ENCODE data around the gene ZBTB11.
A peak's percentile ranks its signal among the peaks of the same experiment; 100 is the strongest.
"Not testable (repeated sequence)": the region's sequence is repeated elsewhere in the genome, so short reads cannot be mapped to it uniquely, and the experiment has no call there.

The ZBTB11 gene

DNA sequence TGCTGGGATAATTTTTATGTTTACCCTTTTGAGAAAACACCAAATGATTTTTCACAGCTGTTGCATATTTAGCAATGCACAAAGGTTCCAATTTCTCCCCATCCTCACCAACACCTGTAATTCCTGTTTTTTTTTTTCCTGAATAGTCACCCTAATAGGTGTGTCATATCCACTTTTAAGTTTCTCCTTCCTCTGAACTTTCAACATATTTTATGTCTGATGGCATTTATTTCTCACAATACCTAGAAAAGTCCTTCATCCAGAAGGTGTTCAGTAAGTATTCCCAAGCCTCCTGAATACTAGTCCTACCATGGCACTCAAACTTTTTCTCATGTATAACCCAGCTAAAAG, 8.1 kb upstream of the ZBTB11 start:
- Histone ChIP-seq H3K9ac (peak overlapping the region; percentile 88 to 99 (median 98)), H3K4me3 (peak overlapping the region; percentile 58 to 95 (median 88)), H3K4me2 (peak overlapping the region; percentile 80 to 98 (median 91)), H4K20me1 (peaks cover 52 to 62% (median 58%) of the 10 kb centered on the region in 11 experiments), H3K27me3 (no peaks in the 10 kb centered on the region), H3K4me1 (peaks cover 32 to 78% (median 52%) of the 10 kb centered on the region in 10 experiments), H3K27ac (peak overlapping the region in 10 of 11 experiments; percentile 91 to 98 (median 96); a peak in 21 of 22 replicates), H3K9me3 (replicated peaks in 1 of 11) (no peaks in the 10 kb centered on the region), H3K36me3 (peaks cover 56 to 61% (median 58%) of the 10 kb centered on the region in 11 experiments)
- no peak for TF ChIP-seq Cebpa-rat (IDR thresholded peaks at IDR 0.05)

DNA sequence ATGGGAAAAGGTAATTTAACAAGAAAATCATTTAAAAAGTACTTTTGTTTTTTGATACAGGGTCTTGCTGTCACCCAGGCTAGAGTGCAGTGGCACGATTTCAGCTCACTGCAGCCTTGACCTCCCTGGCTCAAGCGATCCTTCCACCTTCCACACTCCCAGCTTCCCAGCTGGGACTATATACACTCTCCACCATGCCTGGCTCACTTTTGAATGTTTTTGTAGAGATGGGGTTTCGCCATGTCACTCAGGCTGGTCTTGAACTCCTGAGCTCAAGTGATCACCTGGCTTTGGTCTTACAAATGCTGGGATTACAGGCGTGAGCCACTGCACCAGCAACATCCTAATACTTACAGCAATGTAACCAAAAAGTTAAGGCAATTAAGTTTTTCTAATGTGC, 3.5 kb upstream of the ZBTB11 start:
- TF ChIP-seq Cebpa-rat (IDR thresholded peaks at IDR 0.05) = no peak
- Histone ChIP-seq H4K20me1 (peaks cover 52 to 83% (median 74%) of the 10 kb centered on the region in 11 experiments), H3K36me3 (peaks cover 60 to 67% (median 60%) of the 10 kb centered on the region in 11 experiments), H3K4me2 (no peak overlapping the region), H3K9me3 (replicated peaks in 1 of 11) (no peaks in the 10 kb centered on the region), H3K4me3 (no peak overlapping the region), H3K27me3 (no peaks in the 10 kb centered on the region), H3K27ac (no peak overlapping the region), H3K9ac (no peak overlapping the region; a peak in 1 of 22 replicates), H3K4me1 (peaks cover 31 to 59% (median 47%) of the 10 kb centered on the region in 10 experiments)

- H3K4me3 ChIP-seq; H3K4me2 ChIP-seq; H3K9me3 ChIP-seq (replicated peaks in 1 of 11); H3K9ac ChIP-seq; H3K27me3 ChIP-seq; H3K27ac ChIP-seq: not testable (repeated sequence)
- Histone ChIP-seq H4K20me1 (peaks cover 43 to 83% (median 74%) of the 10 kb centered on the region in 11 experiments), H3K36me3 (peaks cover 44 to 51% (median 45%) of the 10 kb centered on the region in 11 experiments), H3K4me1 (peaks cover 35 to 62% (median 49%) of the 10 kb centered on the region in 10 experiments)
Measured at GRCh38 chr3:101678837-101679236, 1.9 kb upstream of the ZBTB11 start.

GRCh38 chr3:101677436-101678286, 729 bp upstream of the ZBTB11 start:
- Histone ChIP-seq H3K36me3 (peaks cover 33 to 50% (median 39%) of the 10 kb centered on the region in 11 experiments), H3K9ac (peak overlapping the region; percentile 40 to 98 (median 67); a peak in 21 of 22 replicates), H3K27ac (peak overlapping the region in 10 of 11 experiments; percentile 3 to 61 (median 37); a peak in 11 of 22 replicates), H4K20me1 (peaks cover 37 to 83% (median 74%) of the 10 kb centered on the region in 11 experiments; a peak in 21 of 22 replicates), H3K27me3 (no peaks in the 10 kb centered on the region), H3K4me1 (peaks cover 33 to 59% (median 41%) of the 10 kb centered on the region in 10 experiments), H3K9me3 (replicated peaks in 1 of 11) (no peaks in the 10 kb centered on the region), H3K4me2 (peak overlapping the region; percentile 76 to 92 (median 86)), H3K4me3 (peak overlapping the region; percentile 57 to 99 (median 93))
- TF ChIP-seq Cebpa-rat (IDR thresholded peaks at IDR 0.05) = no peak

- Histone ChIP-seq H3K27ac (peak overlapping the region; percentile 87 to 97 (median 93)), H3K4me2 (peak overlapping the region; percentile 52 to 90 (median 87)), H3K4me1 (peaks cover 27 to 49% (median 34%) of the 10 kb centered on the region in 10 experiments), H3K9me3 (replicated peaks in 1 of 11) (no peaks in the 10 kb centered on the region), H3K4me3 (peak overlapping the region; percentile 82 to 99 (median 94)), H3K27me3 (no peaks in the 10 kb centered on the region), H3K36me3 (peaks cover 26 to 50% (median 35%) of the 10 kb centered on the region in 11 experiments), H4K20me1 (peaks cover 24 to 83% (median 71%) of the 10 kb centered on the region in 11 experiments; a peak in 21 of 22 replicates), H3K9ac (peak overlapping the region; percentile 91 to 98 (median 95))
- TF ChIP-seq Cebpa-rat (IDR thresholded peaks at IDR 0.05) = no peak
Measured at GRCh38 chr3:101676216-101676764, 642 bp downstream of the ZBTB11 start.

GRCh38 chr3:101675709-101676215, 1.2 kb downstream of the ZBTB11 start:
- Histone ChIP-seq H3K27me3 (no peaks in the 10 kb centered on the region), H3K9ac (peak overlapping the region; percentile 91 to 98 (median 95)), H4K20me1 (peaks cover 19 to 83% (median 66%) of the 10 kb centered on the region in 11 experiments; a peak in 20 of 22 replicates), H3K9me3 (replicated peaks in 1 of 11) (no peaks in the 10 kb centered on the region), H3K36me3 (peaks cover 26 to 50% (median 35%) of the 10 kb centered on the region in 11 experiments), H3K4me3 (peak overlapping the region; percentile 82 to 99 (median 94)), H3K27ac (peak overlapping the region; percentile 87 to 97 (median 93)), H3K4me2 (peak overlapping the region; percentile 73 to 93 (median 87)), H3K4me1 (peaks cover 27 to 46% (median 33%) of the 10 kb centered on the region in 10 experiments)
- TF ChIP-seq Cebpa-rat (IDR thresholded peaks at IDR 0.05) = no peak

- peak overlapping the region; percentile 73 to 93 (median 87) for H3K4me2 ChIP-seq
- H3K9ac ChIP-seq = peak overlapping the region in 10 of 11 experiments; percentile 13 to 98 (median 94); a peak in 15 of 22 replicates
- H4K20me1 ChIP-seq = peaks cover 11 to 78% (median 55%) of the 10 kb centered on the region in 11 experiments; a peak in 20 of 22 replicates
- H3K36me3 ChIP-seq = peaks cover 26 to 50% (median 34%) of the 10 kb centered on the region in 11 experiments
- no peaks in the 10 kb centered on the region for H3K27me3 ChIP-seq
- peaks cover 27 to 44% (median 33%) of the 10 kb centered on the region in 10 experiments for H3K4me1 ChIP-seq
- peak overlapping the region in 6 of 11 experiments; percentile 87 to 94 (median 92); a peak in 8 of 22 replicates for H3K27ac ChIP-seq
- no peak for TF ChIP-seq Cebpa-rat (IDR thresholded peaks at IDR 0.05)
- no peaks in the 10 kb centered on the region for H3K9me3 ChIP-seq (replicated peaks in 1 of 11)
- H3K4me3 ChIP-seq = peak overlapping the region in 8 of 10 experiments; percentile 82 to 99 (median 93); a peak in 9 of 20 replicates
Measured at GRCh38 chr3:101674518-101674917, 2.4 kb downstream of the ZBTB11 start.

GRCh38 chr3:101673953-101674352, 3.0 kb downstream of the ZBTB11 start:
- Histone ChIP-seq H3K9ac (peak overlapping the region in 3 of 11 experiments; percentile 91 to 95 (median 93); a peak in 4 of 22 replicates), H3K4me3 (no peak overlapping the region), H3K4me1 (peaks cover 27 to 44% (median 33%) of the 10 kb centered on the region in 10 experiments), H4K20me1 (peaks cover 11 to 77% (median 55%) of the 10 kb centered on the region in 11 experiments; a peak in 20 of 22 replicates), H3K4me2 (peak overlapping the region; percentile 73 to 93 (median 87); a peak in 21 of 22 replicates), H3K9me3 (replicated peaks in 1 of 11) (no peaks in the 10 kb centered on the region), H3K36me3 (peaks cover 31 to 56% (median 39%) of the 10 kb centered on the region in 11 experiments), H3K27me3 (no peaks in the 10 kb centered on the region), H3K27ac (0 out of 22 replicates have a peak overlapping the region, but pooled peaks of 2 of the 11 experiments have one; percentile 2 to 4)
- TF ChIP-seq Cebpa-rat (IDR thresholded peaks at IDR 0.05) = no peak
